Smooth muscle cell (in vitro differentiated cells): ENCODE measurements around the gene CRNN. TPM values are rescaled to one million over a fixed set of nuclear protein-coding genes. Genes with fewer than 3 reads are reported as not detected.

ENCODE experiments used
- DNase-seq: peaks from one replicate; lab custom pipeline; 2025; ENCODE audit not compliant: unreplicated experiment; lab: John Stamatoyannopoulos, UW
- H2AFZ ChIP-seq: fragments of 200-600 bp; sonication (generic); 2 replicates; pipeline ENCODE4 v1.6.0; 2016; ENCODE audit warnings: antibody characterized with exemption, low read depth, mild to moderate bottlenecking
- H3F3A ChIP-seq: fragments of 200-600 bp; sonication (generic); 2 replicates; pipeline ENCODE4 v1.6.0; 2017; ENCODE audit warnings: antibody characterized with exemption, low read depth
- H3K27ac ChIP-seq: fragments of 200-600 bp; sonication (generic); 2 replicates; pipeline ENCODE4 v1.5.1; 2016; ENCODE audit warnings: low read depth, mild to moderate bottlenecking
- H3K27me3 ChIP-seq: fragments of 200-600 bp; sonication (generic); 2 replicates; pipeline ENCODE4 v1.6.1; 2016; ENCODE audit warnings: low read depth, mild to moderate bottlenecking
- H3K36me3 ChIP-seq: fragments of 200-600 bp; sonication (generic); 2 replicates; pipeline ENCODE4 v1.5.1; 2016; ENCODE audit warnings: low read depth
- H3K4me1 ChIP-seq: fragments of 200-600 bp; sonication (generic); 2 replicates; pipeline ENCODE4 v1.5.1; 2016; ENCODE audit warnings: low read depth
- H3K4me2 ChIP-seq: fragments of 200-600 bp; sonication (generic); 2 replicates; pipeline ENCODE4 v1.6.0; 2016; ENCODE audit warnings: mild to moderate bottlenecking
- H3K4me3 ChIP-seq: fragments of 200-600 bp; sonication (generic); 2 replicates; pipeline ENCODE4 v1.5.1; 2016; ENCODE audit warnings: mild to moderate bottlenecking
- H3K79me2 ChIP-seq: fragments of 200-600 bp; sonication (generic); 2 replicates; pipeline ENCODE4 v1.6.0; 2016; ENCODE audit warnings: low read depth, mild to moderate bottlenecking
- H3K9ac ChIP-seq: fragments of 200-600 bp; sonication (generic); 2 replicates; pipeline ENCODE4 v1.6.0; 2016; ENCODE audit warnings: low read depth
- H3K9me3 ChIP-seq: fragments of 200-600 bp; sonication (generic); replicated peaks from 2 replicates; pipeline ENCODE4 v1.5.1; 2016; ENCODE audit warnings: low read depth
- H4K20me1 ChIP-seq: fragments of 200-600 bp; sonication (generic); 2 replicates; pipeline ENCODE4 v1.6.0; 2016; ENCODE audit warnings: low read depth
- CTCF ChIP-seq: fragments of 200-600 bp; sonication (generic); IDR thresholded peaks from 2 replicates; pipeline ENCODE4 v1.5.1; 2017; ENCODE audit warnings: borderline replicate concordance, mild to moderate bottlenecking, antibody characterized with exemption; ENCODE audit not compliant: insufficient read depth, poor library complexity, severe bottlenecking
- WGBS: methylation state at CpG from one replicate; pipeline ENCODE4 v1.1.7; 2016; ENCODE audit warnings: low lambda C conversion rate; 5-methylcytosine and 5-hydroxymethylcytosine counted together
- polyA plus RNA-seq: library from polyadenylated mRNA; unstranded; fragments of >200 nt; fragmentation: Nextera tagmentation; extraction: Ambion mirVana; gene quantifications from 2 replicates; pipeline ENCODE4 v1.2.1, GENCODE V29; 2016
- total RNA-seq: library from RNA; depleted of rRNA; stranded (reverse); fragments of >200 nt; gene quantifications from 2 replicates; pipeline ENCODE4 v1.2.3, GENCODE V29; 2014

CRNN gene
- total and polyA plus RNA-seq, 2 experiments from 2014 or later, result not detected

- no peak overlapping the region for H3K4me3 ChIP-seq
- H3F3A ChIP-seq, result no peaks in the 10 kb centered on the region
- no peak for DNase-seq
- H3K27me3 ChIP-seq, result no peaks in the 10 kb centered on the region
- H2AFZ ChIP-seq, result no peak overlapping the region
- no peaks in the 10 kb centered on the region for H3K4me1 ChIP-seq
- 31% methylated on average over 1 of the region's 1 CpG for WGBS
- no peaks in the 10 kb centered on the region for H3K79me2 ChIP-seq
- H3K27ac ChIP-seq, result no peak overlapping the region
- H4K20me1 ChIP-seq, result no peaks in the 10 kb centered on the region
- no peak overlapping the region for H3K9ac ChIP-seq
- no peak overlapping the region for H3K4me2 ChIP-seq
- TF ChIP-seq CTCF, result no peak
- H3K36me3 ChIP-seq, result no peaks in the 10 kb centered on the region
- H3K9me3 ChIP-seq, result no peaks in the 10 kb centered on the region
These were observed 19.9 kb downstream of the CRNN start for GRCh38 chr1:152394151-152394550.

- Histone ChIP-seq H3K4me3 (no peak overlapping the region), H3K79me2 (no peaks in the 10 kb centered on the region), H2AFZ (no peak overlapping the region), H4K20me1 (no peaks in the 10 kb centered on the region), H3F3A (no peaks in the 10 kb centered on the region), H3K4me2 (no peak overlapping the region), H3K36me3 (no peaks in the 10 kb centered on the region), H3K9ac (no peak overlapping the region), H3K4me1 (no peaks in the 10 kb centered on the region), H3K27me3 (no peaks in the 10 kb centered on the region), H3K9me3 (no peaks in the 10 kb centered on the region), H3K27ac (no peak overlapping the region)
- 46% methylated on average over 2 of the region's 2 CpGs for WGBS
- TF ChIP-seq CTCF, result no peak
- no peak for DNase-seq
These were observed 21.2 kb downstream of the CRNN start for GRCh38 chr1:152392909-152393308.

- no peak for TF ChIP-seq CTCF
- no peaks in the 10 kb centered on the region for H3K36me3 ChIP-seq
- no peak overlapping the region for H2AFZ ChIP-seq
- no peak overlapping the region for H3K4me3 ChIP-seq
- H3K9ac ChIP-seq, result no peak overlapping the region
- H3K9me3 ChIP-seq, result peaks cover 4% of the 10 kb centered on the region
- H4K20me1 ChIP-seq, result no peaks in the 10 kb centered on the region
- 73% methylated on average over 4 of the region's 4 CpGs for WGBS
- no peak overlapping the region for H3K27ac ChIP-seq
- no peaks in the 10 kb centered on the region for H3K4me1 ChIP-seq
- H3K4me2 ChIP-seq, result no peak overlapping the region
- no peaks in the 10 kb centered on the region for H3K79me2 ChIP-seq
- H3K27me3 ChIP-seq, result no peaks in the 10 kb centered on the region
- no peaks in the 10 kb centered on the region for H3F3A ChIP-seq
- no peak for DNase-seq
These were observed 25.2 kb downstream of the CRNN start for GRCh38 chr1:152388889-152389288.

- Histone ChIP-seq H3K27me3 (no peaks in the 10 kb centered on the region), H3K4me2 (no peak overlapping the region), H3K36me3 (no peaks in the 10 kb centered on the region), H3K4me3 (no peak overlapping the region), H4K20me1 (no peaks in the 10 kb centered on the region), H3K4me1 (no peaks in the 10 kb centered on the region), H3F3A (no peaks in the 10 kb centered on the region), H3K79me2 (no peaks in the 10 kb centered on the region), H3K27ac (no peak overlapping the region), H3K9me3 (peaks cover 4% of the 10 kb centered on the region), H3K9ac (no peak overlapping the region), H2AFZ (no peak overlapping the region)
- no peak for TF ChIP-seq CTCF
- no peak for DNase-seq
- 65% methylated on average over 2 of the region's 2 CpGs for WGBS
These were observed 27.1 kb downstream of the CRNN start for GRCh38 chr1:152386940-152387339.
